GM19467 (cell line): ENCODE data around the gene OR6S1.
A peak's percentile ranks its signal among the peaks of the same experiment; 100 is the strongest.
"Not testable (repeated sequence)": the region's sequence is repeated elsewhere in the genome, so short reads cannot be mapped to it uniquely, and the experiment has no call there.

Source experiments
- ATAC-seq: cut with Tn5 transposase; IDR thresholded peaks from one replicate; pipeline ENCODE4 v1.9.1; 2021; ENCODE audit warnings: mild to moderate bottlenecking, moderate library complexity; ENCODE audit not compliant: unreplicated experiment

The OR6S1 gene

GRCh38 chr14:20632448-20632830 lies 9.1 kb downstream of the OR6S1 start:
- ATAC-seq = peak; percentile 19

GRCh38 chr14:20631880-20632389 lies 9.6 kb downstream of the OR6S1 start:
- no peak for ATAC-seq

GRCh38 chr14:20631023-20631879 lies 10.2 kb downstream of the OR6S1 start:
- no peak for ATAC-seq

- ATAC-seq = no peak
Observed at GRCh38 chr14:20630340-20631022, 11.0 kb downstream of the OR6S1 start.

GRCh38 chr14:20628063-20628854 lies 13.2 kb downstream of the OR6S1 start:
- ATAC-seq = no peak

GRCh38 chr14:20627346-20628027 lies 14.0 kb downstream of the OR6S1 start:
- ATAC-seq = no peak

- ATAC-seq = no peak
Observed at GRCh38 chr14:20626274-20626673, 15.2 kb downstream of the OR6S1 start.

GRCh38 chr14:20624495-20625070 lies 16.9 kb downstream of the OR6S1 start:
- ATAC-seq = no peak

GRCh38 chr14:20623798-20624197 lies 17.7 kb downstream of the OR6S1 start:
- no peak for ATAC-seq

GRCh38 chr14:20622816-20623291 lies 18.6 kb downstream of the OR6S1 start:
- no peak for ATAC-seq

- ATAC-seq = no peak
Observed at GRCh38 chr14:20620798-20621478, 20.6 kb downstream of the OR6S1 start.

- ATAC-seq = not testable (repeated sequence)
Observed at GRCh38 chr14:20619688-20620087, 21.8 kb downstream of the OR6S1 start.

- no peak for ATAC-seq
Observed at GRCh38 chr14:20618271-20618749, 23.2 kb downstream of the OR6S1 start.

- peak; percentile 40 for ATAC-seq
Observed at GRCh38 chr14:20617138-20618003, 24.1 kb downstream of the OR6S1 start.

GRCh38 chr14:20615996-20616395 lies 25.5 kb downstream of the OR6S1 start:
- no peak for ATAC-seq

- ATAC-seq = no peak
Observed at GRCh38 chr14:20614038-20614840, 27.3 kb downstream of the OR6S1 start.
